Globus pallidus (tissue), 1 donor: ENCODE measurements around the gene CNPY1.

Experiments
- DNase-seq: peaks from one replicate; pipeline ENCODE4 v3.0.0-alpha.2; 2015; ENCODE audit warnings: low spot score

CNPY1 gene

DNA sequence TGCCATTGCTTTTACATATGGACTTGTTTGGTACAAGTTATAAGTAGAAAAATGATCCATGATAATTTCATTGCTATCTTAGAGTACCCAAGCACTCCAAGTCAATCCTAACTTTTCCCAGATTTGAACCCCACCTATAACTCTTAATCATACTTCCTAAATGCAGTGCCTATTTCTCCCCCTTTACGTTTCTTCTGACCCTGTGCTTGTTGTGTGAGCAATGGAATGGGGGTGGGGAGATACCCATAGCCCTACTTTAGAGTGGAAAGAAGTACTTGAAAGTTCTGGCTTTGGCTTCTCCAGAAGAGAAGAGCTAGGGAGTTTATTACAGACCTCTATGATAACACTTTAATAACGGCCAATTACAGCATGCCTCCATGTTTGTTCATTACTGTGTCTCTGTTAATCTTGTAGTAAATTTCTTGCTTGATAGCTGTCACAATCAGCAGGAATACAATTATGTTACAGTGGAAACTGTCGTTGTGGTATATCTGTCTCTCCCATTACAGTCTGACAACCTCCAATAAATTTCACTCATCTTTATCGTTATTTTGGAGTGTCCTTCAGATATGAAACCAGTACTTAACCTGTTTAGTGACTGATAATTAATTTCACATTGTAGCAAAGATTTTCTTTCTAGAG is 34.0 kb downstream of the CNPY1 start:
- no peak for DNase-seq

DNA sequence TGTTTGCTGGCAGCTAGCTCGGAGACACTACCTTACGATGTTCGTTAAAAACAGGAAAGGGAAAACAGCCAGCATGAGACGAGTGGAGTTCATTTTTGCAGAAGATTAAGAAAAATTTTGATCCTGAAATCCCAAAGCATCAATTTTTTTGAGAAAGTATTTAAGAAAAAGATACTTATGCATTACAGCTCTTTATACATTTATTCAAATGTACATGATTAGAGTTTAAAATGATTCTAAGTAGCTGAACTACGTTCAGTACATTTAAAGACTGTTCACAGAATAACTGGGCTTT is 34.7 kb downstream of the CNPY1 start:
- DNase-seq = no peak

DNA sequence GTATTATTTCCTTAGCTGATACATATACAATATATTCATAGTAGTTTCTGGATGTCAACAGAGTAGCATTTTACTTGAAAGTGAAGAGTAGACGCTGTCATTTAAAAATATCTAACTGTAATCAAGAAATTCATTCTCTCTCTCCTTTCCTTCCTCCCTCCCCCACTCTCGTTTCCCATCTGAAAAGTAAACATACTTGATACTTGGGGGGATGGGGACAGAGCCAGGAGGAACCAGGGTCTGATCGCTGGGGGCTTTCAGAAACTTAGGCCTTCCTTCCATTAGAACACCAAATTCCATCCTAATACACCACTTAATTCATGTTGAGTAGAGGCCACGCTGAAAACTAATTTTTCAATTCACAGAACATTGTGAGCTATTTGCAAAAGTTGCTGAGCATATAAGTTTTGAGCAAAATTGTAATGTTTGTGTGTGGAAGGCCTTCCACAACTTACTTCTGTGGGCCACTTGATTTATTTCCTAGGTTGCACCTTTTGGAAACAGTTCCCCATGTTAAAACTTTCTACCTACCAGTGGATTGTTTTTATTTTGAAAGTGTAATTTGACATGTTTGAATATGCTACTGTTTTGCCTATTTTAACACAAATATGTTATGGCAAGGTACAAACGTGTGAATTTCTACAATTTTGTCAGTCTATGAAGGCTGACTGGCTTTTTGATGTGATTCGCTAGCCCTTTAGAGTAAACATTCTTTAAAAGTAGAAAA is 35.2 kb downstream of the CNPY1 start:
- no peak for DNase-seq

DNA sequence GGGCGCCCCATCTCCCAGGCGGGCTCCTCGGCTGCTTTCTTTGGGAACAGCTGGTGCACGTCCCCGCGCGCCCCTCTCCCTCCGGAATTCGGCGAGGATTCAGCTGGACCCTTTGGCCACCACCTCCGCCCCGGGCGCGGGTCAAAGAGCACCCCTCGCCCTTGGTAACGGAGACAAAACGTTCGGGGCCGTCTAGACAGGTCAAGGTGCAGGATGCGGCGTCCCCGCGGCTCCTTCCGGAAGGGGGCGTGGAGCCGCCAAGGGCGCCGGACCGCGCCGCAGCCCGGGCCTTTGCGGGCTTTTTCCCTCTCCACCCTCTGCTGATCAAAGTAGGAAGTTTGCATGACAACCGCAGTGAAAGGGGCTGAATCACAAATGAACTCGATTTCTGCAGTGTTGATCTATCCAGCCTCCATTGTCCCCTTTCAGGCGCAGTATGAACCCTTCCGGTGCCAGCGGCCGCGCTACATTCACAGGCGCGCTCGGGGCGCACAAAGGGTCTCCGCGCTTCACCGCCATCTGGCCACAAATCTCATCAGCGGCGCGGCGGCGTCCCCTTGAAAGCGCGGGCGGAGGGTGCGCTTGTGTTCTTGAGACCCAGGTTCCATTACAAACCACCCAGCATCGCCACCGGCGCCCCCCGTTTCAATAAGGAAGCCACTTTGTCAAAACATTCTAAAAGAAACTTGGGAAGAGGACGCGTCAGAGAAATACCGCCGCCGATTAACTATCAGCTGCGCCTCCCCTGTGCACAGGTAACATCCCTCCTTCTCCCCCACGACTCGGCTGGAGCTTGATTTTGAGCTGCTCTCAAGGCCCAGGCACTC is 36.4 kb downstream of the CNPY1 start:
- no peak for DNase-seq

DNA sequence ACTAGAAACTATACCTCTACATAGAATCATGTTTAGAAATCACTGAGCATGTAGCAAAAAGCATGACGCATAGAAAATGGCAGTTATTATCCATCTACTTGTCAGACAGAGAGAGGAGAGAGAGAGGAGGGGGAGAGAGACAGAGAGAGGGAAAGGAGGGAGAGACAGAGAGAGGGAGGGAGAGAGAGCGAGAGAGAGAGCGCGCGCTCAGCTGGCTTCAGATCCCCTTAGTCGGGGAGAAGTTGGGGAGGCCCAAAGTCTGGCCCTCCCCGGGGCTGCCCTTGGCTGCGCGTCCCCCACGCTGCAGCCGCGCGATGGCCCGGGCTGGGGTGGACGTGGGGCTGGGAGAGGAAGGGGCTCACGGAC is 37.0 kb downstream of the CNPY1 start:
- DNase-seq = no peak

DNA sequence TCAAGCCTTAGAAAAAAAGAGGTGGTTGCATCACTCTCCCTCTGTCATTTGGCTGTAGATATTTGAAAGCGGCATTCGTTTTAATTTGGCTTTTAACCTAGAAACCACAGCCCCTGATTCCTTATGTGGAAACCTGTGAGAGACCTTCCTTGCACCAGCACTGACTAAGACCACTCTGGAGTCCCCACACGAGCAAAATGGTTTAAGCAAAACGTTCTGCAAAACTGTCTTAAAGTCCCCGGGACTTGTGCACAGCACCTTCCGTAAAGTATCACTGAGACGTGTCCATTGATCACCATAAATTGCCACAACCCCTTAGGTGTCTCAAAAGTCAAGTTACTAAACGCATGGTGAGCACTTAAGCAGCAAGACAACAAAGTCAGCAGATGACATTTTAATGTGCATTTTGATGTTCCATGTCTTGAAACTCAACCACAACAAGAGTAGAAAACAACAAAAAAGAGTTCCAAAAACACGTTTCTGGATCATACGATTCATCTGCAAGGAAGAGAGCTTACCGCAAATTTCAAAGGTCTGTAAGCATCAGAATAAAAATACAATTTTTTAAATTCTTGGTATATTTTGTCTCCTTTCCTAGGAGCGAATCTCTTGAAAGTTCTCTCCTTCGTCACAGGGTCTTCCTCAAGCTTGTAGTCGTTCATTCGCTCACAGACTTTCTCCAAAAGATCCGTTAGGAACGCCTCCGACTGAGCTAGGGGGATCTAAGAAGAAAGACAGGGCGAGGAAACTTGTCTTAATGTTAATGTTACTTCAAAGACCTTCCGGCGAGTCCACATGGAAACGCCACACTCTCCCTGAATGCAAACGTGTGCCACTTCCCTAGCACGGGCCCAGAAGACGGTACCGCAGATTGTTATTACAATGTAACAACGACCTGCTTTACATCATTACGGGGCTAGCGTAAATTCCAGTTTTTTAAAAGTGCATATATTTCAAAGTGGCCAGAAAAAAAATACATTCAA is 37.7 kb downstream of the CNPY1 start:
- no peak for DNase-seq

DNA sequence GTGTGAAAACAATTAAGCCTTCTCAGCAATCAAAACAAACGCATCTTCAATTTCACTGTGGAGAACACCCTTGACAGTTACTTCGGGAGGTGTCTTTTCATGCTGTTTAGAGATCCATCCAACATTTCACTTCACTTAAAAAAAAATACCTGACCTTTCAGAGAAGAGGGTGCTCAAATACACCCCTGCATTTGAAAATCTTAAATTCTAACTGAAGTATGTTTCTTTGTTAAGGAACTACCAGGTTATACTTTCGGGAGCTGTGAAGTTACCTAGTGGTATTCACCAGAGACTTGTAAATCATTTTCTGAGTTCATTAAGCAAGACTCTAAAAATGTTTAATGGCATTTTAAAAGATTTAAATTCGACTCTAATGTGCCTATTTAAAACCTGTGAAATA is 38.8 kb downstream of the CNPY1 start:
- DNase-seq = no peak

DNA sequence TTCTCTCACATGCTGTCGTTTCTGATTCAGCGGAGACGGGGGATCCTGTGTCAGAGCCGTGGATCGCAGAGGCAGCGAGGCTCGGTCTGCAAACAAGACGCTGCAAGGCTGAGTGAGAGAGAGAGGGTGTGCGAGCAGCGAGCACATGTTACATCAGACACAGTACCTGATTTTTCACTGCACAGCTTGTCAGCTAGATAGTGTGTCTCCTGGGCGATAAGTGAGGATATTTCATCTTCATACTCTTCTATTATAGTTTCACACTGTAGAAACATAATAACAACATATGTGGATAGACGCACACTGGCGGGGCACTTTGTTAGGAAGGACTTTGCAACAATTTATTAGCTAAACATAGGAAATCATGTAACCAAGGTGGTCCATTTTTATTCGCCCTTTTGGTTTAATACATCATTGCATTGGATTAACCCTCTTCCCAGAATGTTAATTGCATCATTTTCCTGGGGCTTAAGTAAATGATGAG is 39.5 kb downstream of the CNPY1 start:
- no peak for DNase-seq

DNA sequence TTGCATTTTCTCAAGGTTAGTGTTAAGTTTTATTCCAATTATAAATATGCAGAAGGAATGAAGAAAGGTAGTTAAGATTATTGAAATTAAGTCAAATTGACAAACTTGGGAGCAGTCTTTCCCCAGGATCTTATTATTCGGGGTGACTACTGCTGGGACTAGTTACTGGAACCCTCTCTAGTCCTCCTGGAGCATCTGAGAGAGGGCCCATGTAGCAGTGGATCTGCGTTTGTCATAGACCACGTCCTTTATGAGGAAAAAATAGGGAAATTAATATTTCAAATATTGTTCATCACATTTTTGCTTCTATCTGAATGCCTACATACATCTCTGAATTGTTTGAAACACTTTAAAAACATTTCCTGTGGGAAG is 41.0 kb downstream of the CNPY1 start:
- DNase-seq = no peak

DNA sequence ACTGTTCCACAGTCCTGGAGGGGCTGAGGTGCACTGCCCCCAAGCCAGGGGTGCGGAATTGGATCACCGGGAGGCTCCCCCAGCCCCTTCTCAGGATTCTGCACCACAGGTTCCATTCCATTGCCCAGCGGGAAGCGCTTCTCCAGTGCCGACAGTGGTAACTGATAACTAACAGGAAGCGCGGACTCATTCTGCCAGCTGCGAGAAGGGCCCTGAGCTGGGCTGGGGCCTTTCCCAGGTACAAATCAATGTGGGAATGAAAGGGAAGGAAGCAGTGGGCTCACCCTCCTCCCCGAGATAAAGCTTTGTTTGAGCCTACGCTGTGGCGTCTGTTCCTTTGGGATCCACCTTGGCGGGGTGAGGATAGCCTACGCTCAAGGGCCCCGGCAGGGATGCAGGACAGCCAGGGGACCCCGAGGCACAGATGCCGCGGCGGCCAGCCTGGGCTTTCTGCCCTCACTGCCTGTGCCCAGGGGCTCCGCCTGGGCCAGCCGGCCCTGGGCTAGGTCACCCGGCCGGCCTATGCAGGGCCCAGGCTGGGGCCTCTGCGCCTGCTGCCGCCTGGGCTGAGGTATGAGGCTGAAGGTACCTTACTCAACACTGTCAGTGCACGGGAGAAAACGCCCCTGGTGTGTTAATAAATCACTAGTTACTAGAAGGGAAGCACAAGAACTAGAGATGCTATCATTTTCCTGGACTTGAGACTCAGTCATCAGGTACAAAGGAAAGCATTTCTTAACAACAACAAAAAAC is 49.0 kb downstream of the CNPY1 start:
- no peak for DNase-seq

DNA sequence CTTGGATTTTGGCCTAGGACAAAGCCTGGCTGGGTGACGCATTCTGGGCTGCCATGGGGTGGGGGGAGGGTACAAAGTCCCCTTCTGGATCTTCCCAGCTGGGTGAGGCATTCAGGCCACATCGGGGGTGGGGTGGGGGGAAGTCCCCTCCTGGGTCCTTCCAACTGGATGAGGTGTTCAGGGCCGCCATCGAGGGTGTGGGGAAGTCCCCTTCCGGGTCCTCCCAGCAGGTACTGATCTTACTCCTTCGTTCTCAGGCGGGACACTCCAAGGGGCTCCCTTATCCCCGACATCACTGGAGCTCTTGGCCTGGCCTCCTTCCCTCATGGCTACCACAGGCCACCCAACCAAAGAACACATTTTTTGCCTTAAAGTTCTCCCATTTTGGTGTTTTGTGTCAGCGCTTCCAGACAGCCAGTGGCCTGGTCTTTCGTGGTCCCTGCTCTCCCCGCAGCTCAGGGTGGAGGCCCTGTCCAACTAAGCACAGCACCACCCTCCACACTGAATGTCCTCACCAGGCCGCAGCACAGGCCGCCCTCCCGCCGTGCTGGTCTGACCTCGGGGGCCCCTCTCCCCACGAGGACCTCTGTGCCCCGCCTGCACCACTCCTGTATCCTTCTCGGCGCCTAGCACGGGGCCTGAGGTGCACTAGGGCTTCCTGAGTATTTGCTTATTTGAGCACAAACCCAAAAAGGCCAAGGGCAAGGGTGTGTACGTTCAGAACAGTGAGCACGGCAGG is 49.9 kb downstream of the CNPY1 start:
- DNase-seq = no peak

DNA sequence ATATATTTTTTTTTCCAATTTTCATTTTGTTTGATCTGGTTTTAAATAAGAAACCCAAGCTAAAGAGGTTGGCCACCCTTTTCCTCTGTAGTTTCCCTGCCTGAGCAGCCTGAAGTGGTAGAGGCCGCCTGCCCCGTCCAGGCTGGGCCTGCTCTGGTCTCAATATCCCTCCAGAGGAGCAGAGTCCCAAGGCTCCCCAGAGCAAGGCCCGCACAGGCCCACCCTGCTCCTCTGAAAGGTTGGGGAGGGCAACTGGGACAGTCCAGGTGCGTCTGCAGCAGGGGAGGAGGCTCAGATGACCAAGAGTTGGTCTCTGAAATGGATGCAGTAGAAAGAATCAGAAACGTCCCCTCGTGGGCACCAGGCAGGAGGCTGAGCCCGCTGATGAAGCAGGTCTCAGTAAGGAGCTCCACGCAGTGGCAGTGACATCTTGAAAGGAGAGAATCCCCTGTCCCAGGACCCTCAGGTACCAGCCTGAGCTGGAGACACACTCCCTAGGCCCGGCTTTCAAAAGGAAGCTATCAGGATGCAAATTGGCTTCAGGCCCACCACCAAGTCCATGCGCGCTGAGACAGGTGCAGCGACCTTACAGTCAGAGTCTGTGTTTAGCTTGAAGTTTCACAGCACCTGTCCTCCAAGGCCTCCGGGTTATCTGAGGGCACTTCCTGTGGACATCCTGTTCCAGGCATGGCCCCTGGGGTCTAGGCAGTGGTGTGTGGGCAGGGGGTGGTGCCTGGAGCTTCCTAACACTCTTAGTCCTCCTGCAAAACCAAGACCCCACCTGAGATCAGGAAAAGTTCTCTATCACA is 50.7 kb downstream of the CNPY1 start:
- no peak for DNase-seq

DNA sequence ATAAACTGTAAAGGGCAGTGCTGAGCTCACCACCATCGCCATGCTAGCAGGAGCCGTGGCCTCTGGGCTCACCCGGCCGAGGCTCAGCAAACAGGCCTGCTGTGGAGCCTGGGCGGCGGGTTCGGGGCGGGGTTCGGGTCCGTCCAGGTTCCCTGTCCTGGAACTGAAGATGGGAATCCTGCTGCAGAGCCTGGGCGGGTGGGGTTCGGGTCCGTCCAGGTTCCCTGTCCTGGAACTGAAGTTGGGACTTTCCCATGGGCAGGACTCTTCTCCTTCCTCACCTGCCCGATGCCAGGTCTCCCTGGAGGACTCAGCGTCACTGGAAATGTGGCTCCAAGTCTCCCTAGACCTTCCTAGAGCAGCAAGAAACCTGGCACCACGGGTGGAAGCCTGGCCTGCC is 51.8 kb downstream of the CNPY1 start:
- DNase-seq = no peak

DNA sequence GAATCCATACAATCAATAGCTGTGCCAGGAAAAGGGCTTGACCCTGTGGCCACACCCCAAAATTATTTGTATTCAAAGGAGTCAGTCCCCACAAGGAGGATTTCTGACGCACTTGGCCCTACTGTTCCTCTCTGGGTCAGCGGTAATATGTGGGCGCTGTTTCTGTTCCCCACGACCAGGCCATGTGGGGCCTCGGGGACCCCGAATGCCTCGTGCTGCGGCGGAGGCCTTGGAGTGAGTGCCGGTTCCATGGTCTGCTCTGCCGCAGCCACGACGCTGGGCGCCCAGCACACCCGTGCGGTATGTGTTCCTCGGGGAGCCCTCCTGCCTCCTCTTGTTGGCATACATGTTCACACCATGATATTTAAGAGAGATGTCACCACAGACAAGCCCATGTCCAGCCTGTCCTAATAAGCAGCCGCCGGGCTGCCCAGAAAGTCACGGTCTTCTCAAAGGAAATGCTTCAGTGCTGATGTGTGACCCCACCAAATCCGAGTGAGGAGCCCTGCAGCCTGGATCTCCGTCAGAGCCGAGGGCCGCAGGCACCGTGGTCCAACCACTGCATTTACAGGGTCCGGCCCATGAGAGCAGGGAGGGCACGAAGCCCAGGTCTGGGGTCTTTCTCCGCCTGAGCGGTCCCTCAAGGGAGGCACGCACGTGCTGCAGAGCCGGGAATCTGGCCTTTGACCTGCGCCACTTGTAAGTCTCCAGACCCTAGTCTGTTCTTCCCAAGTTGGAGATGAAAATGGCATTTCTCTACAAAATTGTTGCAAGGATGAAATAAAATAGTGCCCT is 52.4 kb downstream of the CNPY1 start:
- DNase-seq = no peak

DNA sequence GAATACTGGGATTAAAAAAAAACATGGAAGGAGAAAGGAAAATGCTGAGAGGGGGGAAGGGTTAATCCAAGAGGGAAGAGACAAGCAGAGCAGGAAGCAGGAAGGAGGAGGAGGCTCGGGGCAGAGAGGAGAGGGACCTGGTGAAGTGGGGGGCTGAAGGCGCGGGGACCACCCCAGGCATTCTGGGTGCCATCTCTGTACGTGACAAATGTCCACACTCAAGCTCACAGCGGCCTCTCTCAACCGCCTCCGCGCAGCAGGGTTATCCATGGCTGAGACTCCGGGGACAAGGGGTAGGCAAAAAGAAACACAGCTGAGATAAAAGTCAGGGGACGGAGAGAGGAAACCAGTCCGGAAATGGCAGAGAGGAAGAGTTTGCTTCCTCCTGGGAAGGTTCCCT is 54.5 kb downstream of the CNPY1 start:
- no peak for DNase-seq

DNA sequence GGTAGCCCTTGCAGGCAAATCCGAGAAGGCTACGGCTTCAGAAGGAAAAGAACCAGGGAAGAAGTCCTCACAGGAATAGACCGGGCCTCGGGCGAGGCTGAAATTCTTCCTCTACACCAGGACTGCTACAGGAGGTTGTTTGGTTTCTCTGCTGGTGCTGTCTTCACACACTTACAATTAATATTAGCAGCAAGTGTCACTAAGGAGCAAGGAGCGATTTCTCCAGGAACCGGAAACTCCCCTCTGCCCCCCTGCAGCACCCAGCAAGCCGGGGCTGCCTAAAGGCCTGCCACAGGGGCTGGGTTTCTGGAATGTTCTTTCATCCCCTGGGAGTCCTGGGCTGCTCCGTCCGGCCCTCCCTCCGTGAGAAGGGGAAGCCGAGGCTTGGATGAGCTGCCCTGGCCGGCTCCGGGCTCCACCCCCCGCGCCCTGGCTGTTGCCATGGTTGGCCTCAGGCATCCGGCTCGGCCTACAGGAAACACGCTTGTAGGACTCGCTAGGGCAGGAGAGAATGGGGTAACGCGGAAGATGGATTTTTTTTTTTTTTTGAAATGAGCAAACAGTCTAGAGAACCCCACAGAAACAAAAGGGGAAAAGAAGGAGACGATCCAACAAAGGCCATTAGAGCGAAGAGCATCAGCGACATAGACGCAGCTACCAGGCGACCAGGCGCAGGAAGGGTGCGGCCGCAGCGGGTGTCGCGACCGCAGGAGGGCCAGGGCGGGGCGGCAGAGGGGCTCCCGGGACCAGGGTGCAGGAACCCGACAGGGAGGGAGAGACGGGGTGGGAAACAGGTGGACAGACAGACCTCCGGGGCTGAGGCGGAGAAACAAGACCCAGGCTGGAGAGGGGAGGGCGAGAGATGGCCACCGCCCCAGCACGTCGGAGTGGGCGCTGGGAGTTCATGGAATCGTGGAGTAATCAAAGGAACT is 55.4 kb downstream of the CNPY1 start:
- no peak for DNase-seq

DNA sequence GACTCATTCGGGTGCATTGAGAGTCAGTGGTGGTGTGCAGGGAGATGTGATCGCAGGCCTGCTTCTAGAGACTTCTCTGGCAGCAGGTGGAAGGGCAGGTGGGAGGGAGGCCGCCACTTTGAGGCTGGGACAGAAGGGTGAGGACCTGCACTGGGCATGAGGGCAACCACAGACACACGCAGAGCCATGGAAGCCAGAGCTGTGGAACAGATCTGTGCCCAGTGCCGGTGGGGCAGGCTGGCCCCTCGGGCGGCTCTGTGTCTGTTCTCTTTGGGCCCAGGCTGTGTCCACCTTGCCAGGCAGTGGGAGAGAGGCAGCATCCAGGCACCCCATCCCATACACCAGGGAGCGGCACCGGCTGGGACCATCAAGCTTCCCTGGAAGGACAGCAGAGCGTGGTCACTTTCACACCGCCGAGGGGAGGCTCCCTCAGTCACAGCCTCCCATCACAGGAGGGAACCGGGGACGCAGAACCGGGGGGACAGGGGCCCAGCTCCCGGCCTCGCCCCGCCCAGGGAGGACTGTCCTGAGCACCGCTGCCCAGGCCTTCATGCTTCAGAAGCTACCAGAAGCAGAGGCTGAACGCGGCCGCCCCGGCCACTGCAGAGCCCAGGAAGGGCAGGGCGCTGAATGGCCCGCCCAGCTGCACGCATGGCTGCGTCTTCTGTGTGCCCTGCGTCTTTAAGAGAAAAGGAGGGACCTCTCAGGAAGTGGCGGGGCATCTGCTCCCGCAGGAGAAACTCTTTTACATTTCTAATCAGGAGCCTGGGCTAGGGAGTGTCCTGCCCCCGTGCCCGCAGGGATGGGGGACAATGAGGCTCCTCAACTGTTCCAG is 56.3 kb downstream of the CNPY1 start:
- no peak for DNase-seq
